ENCODE data around the gene ZFP36L1.

ZFP36L1 gene

DNA sequence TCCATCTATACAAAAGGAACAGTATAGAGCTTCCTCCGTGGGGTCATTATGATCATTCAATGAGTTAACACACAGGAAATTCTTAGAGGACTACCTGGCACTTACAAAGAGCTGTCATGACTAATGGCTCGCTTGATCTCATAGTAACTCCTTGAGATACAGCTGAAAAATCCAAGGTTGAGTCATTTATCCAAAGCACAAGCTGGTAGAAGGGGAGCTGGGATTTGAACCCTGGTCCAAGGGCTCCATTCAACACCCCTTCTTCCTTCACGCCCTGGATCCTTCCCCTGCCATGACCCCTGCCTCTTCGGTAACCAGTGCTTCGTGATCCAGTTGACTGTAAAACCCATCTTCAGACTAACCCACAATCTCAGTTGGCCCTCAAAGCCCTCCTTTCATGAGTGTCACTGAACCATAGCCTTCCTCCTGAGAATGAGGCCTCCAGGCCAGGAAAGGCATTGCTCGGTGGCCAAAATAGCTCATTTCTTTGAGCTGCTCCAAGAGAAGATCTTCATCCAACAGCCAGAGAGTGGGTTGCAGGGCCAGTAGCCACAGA, 7.8 kb downstream of the ZFP36L1 start:
- no peak for DNase-seq (ENCODE audit: low read depth in 1 of 2, low spot score in 1 of 2)

DNA sequence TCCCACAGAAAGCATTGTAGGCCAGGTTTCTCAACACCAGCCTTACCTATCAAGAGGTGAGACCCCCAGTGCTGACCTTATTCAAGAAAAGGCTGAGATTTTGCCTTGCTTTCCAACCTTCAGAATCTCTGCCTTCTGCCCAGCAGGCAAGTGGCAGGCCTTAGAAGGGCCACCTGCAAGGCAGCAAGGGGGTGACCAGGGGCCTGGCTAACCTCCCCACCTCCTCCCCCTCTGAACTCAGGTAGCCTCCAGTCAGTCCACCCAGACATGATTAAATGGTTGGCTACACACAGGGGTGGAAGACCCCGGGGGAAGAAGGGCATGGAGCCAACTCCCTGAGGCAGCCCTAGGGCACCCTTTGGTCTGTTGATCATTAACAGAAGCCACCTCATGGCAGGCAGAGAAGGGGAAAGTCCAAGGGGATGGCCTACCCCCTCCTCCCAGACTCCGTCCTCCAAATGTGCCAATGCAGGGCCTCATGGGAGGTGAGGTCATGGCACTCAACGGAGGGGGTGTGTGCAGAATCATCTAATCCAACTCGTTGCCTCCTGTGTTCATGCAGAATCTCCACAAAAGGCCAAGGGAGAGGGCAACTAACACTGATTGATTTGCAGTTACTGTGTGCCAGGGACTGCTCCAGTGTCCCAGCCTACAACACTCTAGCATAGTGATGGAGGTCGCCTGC, 8.5 kb downstream of the ZFP36L1 start:
- DNase-seq (ENCODE audit: low read depth in 1 of 2, low spot score in 1 of 2), result no peak

DNA sequence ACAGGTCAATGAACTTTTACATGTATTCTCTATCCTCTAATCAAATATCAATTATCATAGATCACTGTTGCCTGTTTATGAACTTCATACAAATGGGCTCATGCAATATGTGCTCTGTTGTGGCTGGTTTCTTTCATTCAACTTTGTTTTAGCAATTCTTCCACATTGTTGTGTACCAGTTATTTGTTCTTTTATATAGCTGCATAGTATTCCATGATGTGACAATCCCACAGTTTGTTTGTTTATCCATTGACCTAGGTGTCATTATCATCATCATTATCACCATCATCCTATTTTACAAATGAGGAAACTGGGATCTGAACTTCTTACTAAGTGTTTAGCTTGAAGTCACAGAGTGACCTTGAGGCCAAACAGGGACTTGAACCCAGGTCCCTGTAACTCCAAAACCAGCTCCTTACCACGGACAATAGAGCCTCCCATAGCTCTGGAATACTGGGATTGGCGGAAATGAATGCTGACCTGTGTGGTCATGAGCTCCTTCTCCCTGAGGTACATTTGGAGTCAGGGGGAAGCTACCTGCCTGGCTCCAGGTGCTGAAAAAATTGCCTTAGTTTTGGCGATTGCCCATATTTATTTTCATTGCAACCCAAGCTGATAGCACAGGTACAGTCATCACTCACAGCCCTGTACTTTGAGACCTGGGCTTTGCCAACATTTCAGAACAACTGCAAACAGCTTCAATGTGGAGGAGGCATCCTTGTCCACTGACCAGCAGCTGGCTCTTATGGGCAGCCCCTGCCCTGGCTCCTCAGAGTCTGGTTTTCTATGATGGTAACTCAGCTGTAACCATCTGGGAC, 9.2 kb downstream of the ZFP36L1 start:
- no peak for DNase-seq (ENCODE audit: low read depth in 1 of 2, low spot score in 1 of 2)

DNA sequence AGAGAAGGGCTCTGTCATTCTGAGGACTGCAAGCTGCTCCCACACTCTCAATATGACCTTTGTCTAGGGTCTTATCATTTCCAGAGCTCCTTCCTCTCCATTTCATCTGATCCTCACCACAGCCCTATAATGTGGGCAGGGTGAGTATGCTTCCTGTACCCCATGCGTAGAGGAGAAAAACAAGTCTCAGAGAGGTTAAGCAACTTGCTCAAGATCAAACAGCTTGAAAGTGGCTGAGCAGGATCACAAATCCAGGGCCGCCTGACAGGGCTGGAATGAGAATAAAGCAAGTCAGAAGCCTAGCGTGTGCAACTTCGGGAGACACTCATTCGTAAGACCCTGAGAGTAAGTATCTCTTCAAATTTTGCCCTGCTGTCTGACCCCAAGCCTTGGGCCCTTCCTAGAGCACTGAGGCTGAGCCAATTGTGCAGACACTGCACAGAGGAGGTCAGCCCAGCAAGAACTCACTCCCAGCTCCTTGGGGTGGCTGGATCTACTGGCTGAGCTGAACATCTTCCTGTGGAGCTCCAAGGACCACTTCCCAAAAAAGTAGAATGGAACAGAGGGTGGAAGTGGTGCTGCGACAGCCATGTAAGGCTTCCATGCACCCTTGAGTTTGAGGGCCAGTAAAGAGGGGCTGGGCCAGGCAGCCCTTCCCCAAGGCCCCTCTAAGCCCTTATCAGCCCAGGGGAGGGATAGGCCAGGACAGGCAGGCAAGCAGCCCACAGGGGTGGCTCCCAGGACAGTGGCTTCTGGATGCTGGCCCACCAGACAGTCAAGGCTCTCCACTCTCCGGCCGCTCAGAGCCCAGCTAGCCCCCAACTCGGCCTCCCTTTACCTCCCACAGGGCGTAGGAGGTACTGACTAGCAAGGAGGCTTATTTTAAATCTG, 10.5 kb downstream of the ZFP36L1 start:
- no peak for DNase-seq (ENCODE audit: low read depth in 1 of 2, low spot score in 1 of 2)

DNA sequence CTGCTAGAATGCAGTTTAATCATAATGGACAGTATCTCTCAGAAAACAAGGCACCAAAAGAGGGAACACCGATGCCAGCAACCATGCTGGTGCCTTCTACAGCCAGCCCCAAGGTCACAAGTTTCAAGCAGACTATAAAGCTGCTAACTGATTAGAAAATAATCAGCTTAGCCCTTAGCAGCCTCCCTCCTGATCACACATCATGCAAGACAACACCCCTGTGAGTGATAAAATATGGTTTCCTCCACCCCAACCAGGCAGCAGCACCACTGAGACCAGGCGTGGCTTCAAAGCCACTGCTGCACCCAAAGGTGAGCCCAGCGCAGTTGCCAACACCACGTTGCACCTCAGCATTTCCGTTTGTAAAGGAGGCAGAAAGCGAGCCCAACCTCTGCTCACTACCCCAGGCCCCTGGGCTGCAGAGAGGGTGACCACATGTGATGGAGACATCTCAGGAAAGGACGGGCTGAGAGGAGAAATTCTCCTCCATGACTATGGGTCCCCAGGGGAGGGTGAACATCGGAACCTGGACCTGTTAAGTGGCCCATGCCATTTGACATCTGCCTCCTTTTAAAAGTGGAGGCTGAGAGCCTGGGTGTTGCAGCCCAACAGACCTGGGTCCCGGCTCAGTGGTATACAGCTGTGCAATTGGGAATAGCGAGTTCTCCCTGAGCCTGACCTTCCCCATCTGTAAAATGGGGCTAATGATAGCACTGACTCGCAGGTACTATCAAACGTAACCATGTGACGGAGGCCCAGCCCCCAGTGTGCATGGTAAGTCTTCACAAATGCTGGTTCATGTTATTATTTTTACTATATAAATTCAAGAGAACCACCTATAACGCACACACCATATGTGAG, 11.5 kb downstream of the ZFP36L1 start:
- no peak for DNase-seq (ENCODE audit: low read depth in 1 of 2, low spot score in 1 of 2)

DNA sequence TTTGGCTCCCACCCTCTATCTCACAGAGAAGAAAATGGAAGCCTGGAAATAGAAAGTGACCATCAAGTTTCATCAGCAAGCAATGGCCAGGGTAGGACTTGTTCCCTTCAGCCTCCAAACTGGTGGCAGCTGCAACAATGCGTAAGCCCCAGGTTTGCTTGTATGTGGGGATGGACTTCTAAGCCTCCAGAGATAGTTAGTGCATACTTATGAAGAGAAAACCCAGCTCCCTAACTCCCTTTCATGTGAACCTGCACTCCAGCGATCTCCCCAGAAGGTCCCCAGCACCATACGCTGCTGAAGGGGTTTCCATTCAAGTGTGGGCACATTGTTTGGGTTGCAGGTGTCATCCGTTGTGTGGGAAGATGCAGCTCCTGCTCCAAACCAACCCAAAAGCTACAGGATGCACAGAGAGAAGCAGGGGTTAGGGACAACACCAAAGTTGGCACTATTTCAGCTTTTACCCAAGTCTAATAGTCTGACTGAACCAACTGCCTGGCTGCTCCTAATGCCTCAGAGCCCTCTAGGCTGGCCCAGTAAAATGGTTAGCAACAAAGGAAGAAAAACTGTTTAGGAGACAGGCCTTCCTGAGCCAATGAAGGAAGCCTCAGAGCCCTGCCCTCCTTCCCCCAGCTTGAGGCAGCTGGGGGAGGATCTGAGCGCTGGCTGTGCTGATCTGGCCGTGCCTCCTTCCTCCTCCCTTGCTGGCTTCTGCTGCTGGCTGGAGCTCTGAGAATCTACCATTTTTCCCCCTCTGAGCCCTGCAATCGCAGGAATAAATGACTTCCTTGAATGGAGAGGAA, 12.3 kb downstream of the ZFP36L1 start:
- DNase-seq (ENCODE audit: low read depth in 1 of 2, low spot score in 1 of 2), result no peak

DNA sequence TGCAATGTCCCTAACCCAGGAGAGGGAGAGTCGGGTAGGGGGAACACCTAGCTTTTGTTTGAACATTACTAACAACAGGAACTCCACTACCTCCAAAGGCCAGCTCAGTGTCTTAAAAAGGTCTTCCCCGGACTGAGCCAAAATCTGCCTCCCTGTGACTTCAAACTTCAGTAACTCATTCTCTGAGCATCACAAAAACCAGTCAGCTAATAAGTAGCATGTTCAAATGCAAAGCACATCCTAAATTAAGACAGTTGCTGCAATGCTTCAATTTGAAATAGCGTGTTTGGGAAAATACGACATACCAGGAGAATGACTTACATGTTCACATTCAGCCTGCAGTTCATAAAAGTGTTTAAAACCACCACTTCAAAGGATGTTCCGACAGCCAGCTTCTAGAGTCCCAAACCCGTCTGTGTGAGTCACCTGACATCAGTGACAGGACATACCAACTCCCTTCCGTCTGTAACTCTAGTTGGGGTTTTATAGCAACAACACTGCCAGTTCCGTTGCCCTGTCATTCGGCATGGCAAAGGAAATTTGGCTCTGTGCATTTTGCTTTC, 13.0 kb downstream of the ZFP36L1 start:
- no peak for DNase-seq (ENCODE audit: low read depth in 1 of 2, low spot score in 1 of 2)

DNA sequence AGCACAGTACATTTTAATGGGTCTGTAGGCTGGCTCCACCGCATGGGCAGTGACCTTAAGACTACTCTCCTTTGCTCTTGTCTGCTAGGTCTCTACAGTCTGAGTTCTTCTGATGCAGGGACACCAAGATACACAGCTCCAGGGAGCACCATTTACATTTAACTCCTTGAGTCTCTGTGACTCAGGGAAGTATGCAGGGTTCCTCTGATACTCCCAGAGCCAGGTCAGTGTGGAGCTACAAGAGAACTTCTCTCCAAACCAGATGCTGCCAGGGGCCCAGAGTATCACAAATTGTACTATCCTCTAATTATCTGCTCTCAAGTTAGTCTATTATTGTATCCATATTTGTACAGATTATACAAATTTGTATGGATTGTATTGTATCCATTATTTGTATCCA, 15.2 kb downstream of the ZFP36L1 start:
- no peak for DNase-seq (ENCODE audit: low read depth in 1 of 2, low spot score in 1 of 2)

DNA sequence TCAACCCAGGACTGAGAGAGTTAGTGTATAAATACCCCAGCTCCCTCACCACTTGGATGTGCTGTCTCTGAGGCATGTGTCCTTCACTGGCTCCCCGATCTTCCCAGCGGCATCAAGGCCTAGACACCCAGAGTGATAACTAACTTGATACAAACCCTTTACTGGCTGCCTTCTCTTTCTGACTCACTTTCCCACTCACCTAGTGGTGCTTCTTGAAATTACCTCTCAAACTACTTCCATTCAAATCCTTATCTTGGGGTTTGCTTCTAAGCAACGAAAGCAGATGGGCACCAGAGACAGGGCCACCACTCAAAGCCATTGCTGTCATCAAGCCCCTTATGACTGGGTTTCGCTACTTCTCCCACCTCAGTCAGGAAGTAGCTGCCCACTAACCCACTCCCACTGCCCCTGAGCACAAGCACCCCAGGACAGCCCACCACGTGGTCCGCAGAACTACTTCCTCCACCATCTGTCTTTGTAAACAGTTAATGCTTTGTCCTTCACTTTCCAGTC, 17.2 kb downstream of the ZFP36L1 start:
- no peak for DNase-seq (ENCODE audit: low read depth in 1 of 2, low spot score in 1 of 2)

DNA sequence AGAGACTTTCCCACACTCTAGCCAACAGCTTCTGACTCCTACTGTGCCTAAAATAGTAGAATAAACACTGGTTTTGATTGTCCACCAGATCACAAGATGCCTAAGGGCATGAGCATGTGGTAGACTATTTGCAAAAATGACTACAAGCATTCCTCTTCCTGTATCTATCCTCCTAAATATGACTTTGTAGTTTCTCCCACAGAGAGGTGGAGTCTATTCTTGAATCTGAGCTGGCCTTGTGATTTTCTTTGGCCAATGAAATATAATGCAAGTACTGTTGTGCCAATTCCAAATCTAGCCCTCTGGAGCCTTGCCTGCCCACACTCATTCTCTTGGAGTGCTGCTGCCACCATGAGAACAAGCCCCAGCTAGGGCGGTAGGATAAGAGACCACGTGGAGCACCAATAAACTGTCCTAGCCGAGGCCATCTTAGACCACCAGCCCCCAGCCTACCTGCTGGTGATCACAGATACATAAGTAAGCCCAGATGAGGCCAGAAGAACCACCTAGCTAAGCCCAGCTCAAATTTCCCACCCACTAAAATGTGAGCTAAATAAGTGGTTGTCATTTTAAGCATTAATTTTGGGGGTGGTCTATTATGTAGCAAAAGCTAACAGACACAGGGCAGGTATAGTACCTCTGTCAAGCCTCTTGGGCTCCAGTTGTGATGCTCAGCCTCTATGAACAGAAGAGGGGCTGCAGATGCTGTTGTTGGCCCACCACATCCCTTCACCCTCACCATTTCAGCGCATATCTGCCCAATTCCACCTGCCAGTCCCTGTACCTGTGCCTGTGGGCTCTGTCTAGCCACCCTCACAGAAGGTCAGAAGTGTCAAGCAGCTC, 17.9 kb downstream of the ZFP36L1 start:
- DNase-seq (ENCODE audit: low read depth in 1 of 2, low spot score in 1 of 2), result no peak

DNA sequence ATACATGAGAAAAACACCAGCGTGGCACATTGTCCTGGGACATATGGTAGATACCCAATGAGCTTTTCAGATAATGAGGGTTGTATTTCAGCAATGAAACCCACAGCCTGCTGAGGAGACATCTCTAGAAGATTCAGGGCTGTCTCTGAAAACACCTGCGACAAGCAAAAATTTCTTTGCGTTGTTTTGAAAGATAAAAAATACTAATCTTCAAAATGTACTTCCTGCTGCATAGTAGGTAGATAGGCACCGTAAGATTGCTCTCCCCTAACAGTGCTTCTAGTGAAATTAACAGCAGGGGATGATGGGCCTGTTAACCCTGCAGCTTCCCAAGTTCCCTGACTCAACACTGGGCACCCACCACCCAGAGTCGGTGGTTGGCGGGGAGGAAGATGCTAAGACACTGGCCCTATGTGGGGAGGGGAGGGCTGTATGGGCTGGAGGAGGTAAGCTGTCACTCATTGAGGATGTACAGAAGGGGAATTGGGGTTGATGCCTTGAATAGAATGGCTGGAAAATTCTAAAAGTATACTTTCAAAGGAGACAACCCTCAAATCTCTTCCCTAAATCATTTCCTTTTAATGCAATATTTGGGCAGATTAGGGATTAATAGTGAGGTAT, 20.0 kb downstream of the ZFP36L1 start:
- no peak for DNase-seq (ENCODE audit: low read depth in 1 of 2, low spot score in 1 of 2)

DNA sequence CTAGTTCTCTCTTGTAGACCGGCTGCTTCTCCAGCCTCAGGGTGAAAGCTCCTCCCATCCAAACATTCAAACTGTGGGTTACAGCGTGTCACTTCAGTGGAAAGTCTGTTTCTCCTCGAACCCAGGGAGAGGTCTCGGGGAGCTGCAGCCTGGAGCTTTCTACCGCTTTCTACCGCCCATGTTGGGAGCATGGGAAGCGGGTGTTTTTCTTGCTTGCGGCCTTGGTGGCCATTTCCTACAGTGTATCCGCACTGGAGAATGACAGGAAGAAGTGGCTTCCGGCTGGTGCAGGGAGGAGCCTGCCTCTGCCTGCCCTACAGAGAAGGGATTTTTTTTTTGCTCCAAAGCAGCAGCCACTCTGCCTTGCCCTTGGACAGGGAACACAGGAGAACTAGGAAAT, 21.2 kb downstream of the ZFP36L1 start:
- no peak for DNase-seq (ENCODE audit: low read depth in 1 of 2, low spot score in 1 of 2)

DNA sequence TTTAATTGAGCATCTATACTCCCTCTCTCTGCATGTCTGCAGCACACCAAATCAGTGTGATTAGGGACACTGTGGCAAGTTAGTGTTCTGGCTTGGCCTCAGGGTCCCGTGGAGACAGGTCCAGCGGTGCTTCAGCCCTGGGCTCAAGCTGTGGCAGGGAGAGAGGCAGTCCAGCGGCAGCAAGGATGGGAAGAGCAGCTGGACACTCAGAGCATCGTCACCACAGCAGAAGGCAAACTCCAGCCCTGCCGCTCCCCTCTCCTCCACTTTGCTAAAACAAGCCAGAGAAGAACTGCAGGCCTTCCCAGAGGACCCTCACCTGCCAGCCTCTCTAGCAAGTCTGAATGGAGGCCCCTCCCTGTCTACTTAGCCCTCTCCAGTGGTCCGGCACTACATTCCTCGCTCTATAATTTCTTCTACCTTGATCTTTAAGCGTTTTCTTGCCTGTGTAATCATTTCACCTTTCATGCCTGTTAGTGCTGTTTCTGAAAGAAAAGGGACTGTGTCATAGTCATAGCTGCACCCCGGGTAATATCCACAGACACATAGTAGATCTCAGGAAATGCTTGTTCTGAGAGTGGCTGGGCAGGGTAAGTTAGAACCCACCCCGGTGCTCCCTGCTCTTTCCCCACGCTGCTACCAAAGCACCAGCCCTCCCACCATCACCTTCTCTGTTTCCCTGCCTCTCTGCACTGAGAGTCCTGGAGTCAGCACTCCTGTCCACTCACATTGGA, 22.1 kb downstream of the ZFP36L1 start:
- DNase-seq (ENCODE audit: low read depth in 1 of 2, low spot score in 1 of 2), result no peak

DNA sequence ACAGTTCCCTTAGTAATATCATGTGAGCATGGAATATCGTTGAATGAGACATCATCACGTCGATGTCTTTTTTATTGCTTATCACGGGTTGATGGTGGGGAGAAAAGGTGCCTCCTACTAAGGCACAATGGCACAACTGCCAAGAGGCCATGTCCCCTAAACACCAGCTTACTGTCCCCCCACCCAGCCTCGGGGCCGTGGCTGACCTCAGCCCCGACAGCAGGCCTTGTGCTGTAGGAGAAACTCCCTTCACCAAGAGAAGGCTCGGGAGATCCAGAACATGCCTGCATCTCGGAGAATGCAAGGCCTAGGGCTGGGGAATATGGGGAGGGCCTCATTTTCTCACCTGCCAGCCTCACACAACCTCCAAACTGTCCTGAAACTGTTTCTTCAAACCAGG, 22.8 kb downstream of the ZFP36L1 start:
- DNase-seq (ENCODE audit: low read depth in 1 of 2, low spot score in 1 of 2), result no peak

DNA sequence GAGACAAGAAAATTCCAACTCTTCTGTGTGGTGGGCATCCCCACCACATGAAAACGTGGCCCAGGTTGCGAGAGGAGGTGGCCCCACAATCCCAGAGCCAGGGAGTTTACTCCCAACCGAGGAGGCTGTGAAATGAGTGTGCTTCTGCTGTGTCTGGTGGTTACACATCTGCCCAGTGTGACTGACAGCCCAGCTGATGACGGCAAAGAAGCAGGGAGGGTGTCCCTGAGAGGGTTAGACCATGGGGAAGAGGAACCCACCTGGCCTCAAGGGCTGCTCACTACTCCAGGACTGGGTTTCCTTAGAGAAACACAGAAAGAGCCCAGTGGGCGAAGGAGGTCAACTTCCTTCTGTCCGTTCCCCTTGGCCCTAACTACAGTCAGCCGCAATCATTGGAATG, 24.6 kb downstream of the ZFP36L1 start:
- DNase-seq (ENCODE audit: low read depth in 1 of 2, low spot score in 1 of 2), result no peak

DNA sequence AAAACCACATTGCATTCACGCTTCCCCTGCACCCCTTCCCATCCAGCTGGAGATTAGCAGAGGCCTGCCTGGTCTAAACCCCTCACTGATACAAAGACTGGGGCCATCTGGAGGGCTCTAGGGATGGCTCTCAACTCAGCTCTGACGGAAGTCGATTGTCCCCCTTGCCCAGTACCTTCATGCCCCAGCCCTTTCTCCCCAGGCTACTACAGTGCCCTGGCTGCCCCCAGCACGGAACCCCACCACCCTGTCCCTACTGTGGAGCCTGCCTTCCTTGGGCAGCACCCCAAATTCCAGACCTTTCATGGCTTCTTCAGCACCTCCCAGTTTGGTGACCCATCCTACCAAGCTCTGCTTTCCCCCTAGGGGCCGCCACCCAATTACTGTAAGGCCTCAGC, 25.6 kb downstream of the ZFP36L1 start:
- no peak for DNase-seq (ENCODE audit: low read depth in 1 of 2, low spot score in 1 of 2)

Measured in activated T-helper 1 cell treated with anti-CD3 and anti-CD28 coated beads, Interleukin-2, amount 50 U/mL, for 16 hours (primary cell).